HepG2 (cell line): ENCODE measurements around the gene SLC25A22. TPM values are rescaled to one million over a fixed set of nuclear protein-coding genes. Genes with fewer than 3 reads are reported as not detected.

ENCODE experiments used
- AGO2 ChIP-seq: fragments of 200-400 bp; formaldehyde crosslinking; optimal IDR thresholded peaks from 2 replicates; pipeline ENCODE3; 2017; ENCODE audit warnings: mild to moderate bottlenecking, low read depth, low read length, moderate library complexity
- ATAD3A ChIP-seq: sonication (generic); formaldehyde crosslinking; IDR thresholded peaks from 2 replicates; pipeline ENCODE4 v1.4.0; 2020; ENCODE audit warnings: missing genetic modification reagents
- DMAP1 ChIP-seq: IDR thresholded peaks from 2 replicates; pipeline ENCODE4 v1.6.1; 2016
- FOXP4 ChIP-seq: sonication (generic); formaldehyde crosslinking; IDR thresholded peaks from 2 replicates; pipeline ENCODE4 v1.4.0; 2020; ENCODE audit warnings: missing genetic modification reagents
- HIC2 ChIP-seq: sonication (generic); formaldehyde crosslinking; IDR thresholded peaks from 2 replicates; pipeline ENCODE4 v1.9.0; 2022; ENCODE audit warnings: low read depth, missing genetic modification reagents
- IKZF5 ChIP-seq: IDR thresholded peaks from 2 replicates; pipeline ENCODE4 v1.6.1; 2018; ENCODE audit warnings: missing genetic modification reagents, mild to moderate bottlenecking, missing compliant biosample characterization
- MXD4 ChIP-seq: IDR thresholded peaks from 2 replicates; pipeline ENCODE4 v1.6.1; 2016; ENCODE audit warnings: mild to moderate bottlenecking, missing biosample characterization, missing genetic modification reagents
- MYPOP ChIP-seq: sonication (generic); formaldehyde crosslinking; IDR thresholded peaks from 2 replicates; pipeline ENCODE4 v1.8.1; 2023; ENCODE audit warnings: mild to moderate bottlenecking, moderate library complexity, missing genetic modification reagents
- PAXIP1 ChIP-seq: sonication (generic); formaldehyde crosslinking; conservative IDR thresholded peaks from 2 replicates; pipeline ENCODE4 v1.4.0; 2020; ENCODE audit warnings: mild to moderate bottlenecking, missing genetic modification reagents, moderate library complexity
- PITX1 ChIP-seq: sonication (generic); formaldehyde crosslinking; IDR thresholded peaks from 2 replicates; pipeline ENCODE4 v1.5.1; 2020; ENCODE audit warnings: mild to moderate bottlenecking, missing genetic modification reagents
- SALL1 ChIP-seq: sonication (generic); formaldehyde crosslinking; IDR thresholded peaks from 2 replicates; pipeline ENCODE4 v1.8.0; 2022; ENCODE audit warnings: mild to moderate bottlenecking, missing genetic modification reagents
- TFAP4 ChIP-seq: sonication (generic); IDR thresholded peaks from 2 replicates; pipeline ENCODE4 v1.6.1; 2016; ENCODE audit warnings: low read depth, borderline replicate concordance
- ZKSCAN8 ChIP-seq: IDR thresholded peaks from 2 replicates; pipeline ENCODE4 v1.6.1; 2016; ENCODE audit warnings: borderline replicate concordance, missing genetic modification reagents, missing compliant biosample characterization
- ZNF138 ChIP-seq: sonication (generic); formaldehyde crosslinking; IDR thresholded peaks from 2 replicates; pipeline ENCODE4 v1.5.0; 2020; ENCODE audit warnings: mild to moderate bottlenecking, low read depth, missing genetic modification reagents
- ZNF3 ChIP-seq: IDR thresholded peaks from 2 replicates; pipeline ENCODE4 v1.7.0; 2017; ENCODE audit warnings: inconsistent platforms
- ZNF337 ChIP-seq: sonication (generic); formaldehyde crosslinking; IDR thresholded peaks from 2 replicates; pipeline ENCODE4 v1.5.1; 2020; ENCODE audit warnings: missing genetic modification reagents, low read depth, mild to moderate bottlenecking, borderline replicate concordance
- polyA plus RNA-seq, 8 experiments: library from polyadenylated mRNA; depleted of rRNA in 3 of 8; stranded (reverse) in 7 of 8; unstranded in 1 of 8; fragments of >200 nt; fragmentation: Illumina TruSeq in 4 of 8; extraction: Trizol in 4 of 8; gene quantifications; 2 replicates each; pipeline versions ENCODE4 v1.2.1 to v1.2.3, GENCODE V29; 2011 to 2016; ENCODE audit warnings: low read depth in 4 of 8, missing spikeins in 1 of 8, mixed read lengths in 1 of 8; ENCODE audit not compliant: insufficient read depth in 1 of 8
- total RNA-seq, 5 experiments: library from RNA; depleted of rRNA; stranded (reverse); fragments of >200 nt; fragmentation: Illumina TruSeq; extraction: Trizol; gene quantifications; 2 replicates each; pipeline ENCODE4 v1.2.3, GENCODE V29; 2016; ENCODE audit warnings: low read depth in 1 of 5

The SLC25A22 gene
- total and polyA plus RNA-seq, 2 of the 13 experiments (the other 11 are each of a cell fraction or from before 2014, with no cell fraction given), result 12.4 to 19.2 TPM

GRCh38 chr11:844693-845644 lies 46.9 kb upstream of the SLC25A22 start (continued):
- TF ChIP-seq IKZF5, result 0 out of 2 replicates have a peak, but pooled peaks have one; percentile 58
- no peak for TF ChIP-seq ZNF337 (CRISPR knock-in tag)
- no peak for TF ChIP-seq ZNF3
- TF ChIP-seq MXD4 (CRISPR knock-in tag), result peak; percentile 50; the same call in 1 of the 2 replicates
- TF ChIP-seq PAXIP1 (CRISPR knock-in tag), result peak; percentile 47
- 0 out of 2 replicates have a peak, but pooled peaks have one; percentile 9 for TF ChIP-seq FOXP4 (CRISPR knock-in tag)
- 0 out of 2 replicates have a peak, but pooled peaks have one; percentile 28 for TF ChIP-seq DMAP1 (CRISPR knock-in tag)
- TF ChIP-seq HIC2 (CRISPR knock-in tag), result 0 out of 2 replicates have a peak, but pooled peaks have one; percentile 65
- peak; percentile 64; the same call in 1 of the 2 replicates for TF ChIP-seq TFAP4
- peak; percentile 49 for TF ChIP-seq PITX1
- TF ChIP-seq ZNF138 (CRISPR knock-in tag), result no peak
- 0 out of 2 replicates have a peak, but pooled peaks have one; percentile 18 for TF ChIP-seq ATAD3A (CRISPR knock-in tag)
- no peak for TF ChIP-seq ZKSCAN8
- peak; percentile 35; the same call in 1 of the 2 replicates for TF ChIP-seq MYPOP (CRISPR knock-in tag)
- peak; percentile 12 for TF ChIP-seq AGO2
- peak; percentile 31; the same call in 1 of the 2 replicates for TF ChIP-seq SALL1 (CRISPR knock-in tag)
